GM19438 (cell line): ENCODE results near the gene ARMC2.
"Not testable (repeated sequence)": the region's sequence is repeated elsewhere in the genome, so short reads cannot be mapped to it uniquely, and the experiment has no call there.

Experiments
- ATAC-seq: cut with Tn5 transposase; IDR thresholded peaks from one replicate; pipeline ENCODE4 v1.9.1; 2021; ENCODE audit warnings: low read depth; ENCODE audit not compliant: unreplicated experiment

ARMC2 gene

DNA sequence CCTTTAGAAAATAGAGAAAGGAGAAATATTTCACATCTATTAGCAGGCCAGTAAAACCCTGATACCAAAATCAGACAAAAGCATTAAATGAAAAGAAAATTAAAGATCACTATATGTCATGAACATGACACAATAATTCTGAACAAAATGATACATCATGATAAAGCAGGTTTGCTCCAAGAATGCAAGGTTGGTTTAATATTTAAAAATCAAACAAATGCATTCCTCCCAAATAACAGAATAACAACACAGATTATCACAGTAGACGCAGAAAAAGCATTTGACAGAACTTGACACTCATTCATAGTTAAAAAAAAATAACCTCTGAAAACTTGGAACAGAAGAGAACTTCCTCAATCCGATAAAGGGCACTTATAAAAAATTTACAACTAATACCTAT, 22.9 kb upstream of the ARMC2 start:
- ATAC-seq: no peak

DNA sequence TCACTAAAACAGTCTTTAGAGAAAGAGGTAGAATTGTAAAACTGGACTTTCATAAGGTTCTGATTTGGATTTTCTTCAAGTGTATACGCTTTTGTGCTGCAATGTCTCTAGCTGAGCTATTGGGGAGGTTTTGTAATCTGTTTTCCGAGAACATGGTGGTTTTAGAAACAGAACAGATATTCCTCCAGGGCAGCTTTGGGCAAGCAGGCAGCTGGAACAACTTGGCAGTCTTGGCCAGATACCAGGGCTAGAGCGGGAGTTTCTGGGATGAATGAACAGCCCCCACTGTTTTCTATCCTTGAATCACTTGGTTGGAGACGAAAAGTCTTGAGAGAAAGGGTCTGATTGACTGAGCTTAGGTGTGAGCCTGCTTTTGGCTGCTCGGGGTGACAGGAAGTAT, 17.1 kb upstream of the ARMC2 start:
- ATAC-seq: no peak

DNA sequence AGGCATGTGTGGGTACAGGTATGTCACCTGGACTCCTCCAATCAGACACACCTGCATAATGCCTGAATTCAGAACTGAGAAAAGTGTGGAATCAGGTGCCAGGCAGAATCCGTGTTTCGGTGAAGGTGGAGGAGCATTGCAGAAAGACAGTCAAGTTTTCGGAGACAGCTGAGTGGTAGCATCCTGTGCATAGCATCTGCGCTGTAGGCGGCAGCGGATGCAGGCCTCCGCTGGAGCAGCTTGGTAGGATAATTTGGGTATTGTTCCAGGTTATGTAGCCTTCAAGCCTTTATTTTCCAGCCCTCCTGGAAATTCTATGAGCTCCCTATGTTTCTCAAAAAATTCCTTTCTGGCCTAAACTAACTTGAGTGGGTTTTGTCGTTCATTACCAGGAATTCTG, 15.5 kb upstream of the ARMC2 start:
- no peak for ATAC-seq

DNA sequence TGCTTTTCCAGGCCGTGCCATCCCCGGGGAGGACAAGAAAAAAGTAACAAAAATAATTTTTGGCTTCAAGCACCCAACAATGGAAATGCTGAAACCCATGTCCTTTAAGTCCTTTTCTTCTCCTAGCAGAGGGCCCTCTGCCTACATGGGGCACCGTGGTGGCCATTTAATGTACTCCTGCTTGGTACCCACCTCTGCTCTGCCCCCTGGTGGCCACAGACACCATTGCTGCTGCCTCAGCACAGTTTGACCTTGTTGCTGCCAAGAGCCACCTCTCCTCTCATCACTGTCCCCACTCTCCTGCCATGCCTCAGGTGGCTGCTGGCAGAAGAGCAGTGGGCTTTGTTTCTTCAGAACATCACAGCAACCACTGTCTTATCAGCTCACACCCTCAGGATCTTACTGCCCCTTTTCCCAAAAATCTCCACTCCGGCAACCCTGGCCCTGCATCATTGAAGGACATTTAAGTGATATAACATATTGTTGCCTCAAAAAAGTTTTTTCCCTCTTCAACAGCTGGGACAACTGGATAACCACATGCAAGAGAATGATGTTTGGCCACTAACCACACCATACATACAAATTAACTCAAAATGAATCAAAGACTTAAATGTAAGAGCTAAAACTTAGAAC, 12.9 kb upstream of the ARMC2 start:
- peak; percentile 94 for ATAC-seq

DNA sequence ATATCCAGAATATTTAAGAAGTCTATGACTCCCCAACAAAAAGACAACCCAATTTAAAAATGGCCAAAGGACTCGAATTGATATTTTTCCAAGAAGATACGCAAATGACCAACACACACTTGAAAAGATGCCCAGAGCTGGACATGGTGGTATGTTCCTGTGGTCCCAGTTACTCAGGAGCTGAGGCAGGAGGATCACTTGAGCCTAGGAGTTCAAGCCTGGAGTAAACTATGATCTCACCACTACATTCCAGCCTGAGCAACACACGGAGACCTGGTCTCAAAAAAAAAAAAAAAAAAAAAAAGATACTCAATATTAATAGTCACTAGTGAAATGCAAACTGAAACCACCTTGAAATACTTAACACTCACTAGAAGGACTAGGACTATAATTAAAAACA, 12.2 kb upstream of the ARMC2 start:
- no peak for ATAC-seq

DNA sequence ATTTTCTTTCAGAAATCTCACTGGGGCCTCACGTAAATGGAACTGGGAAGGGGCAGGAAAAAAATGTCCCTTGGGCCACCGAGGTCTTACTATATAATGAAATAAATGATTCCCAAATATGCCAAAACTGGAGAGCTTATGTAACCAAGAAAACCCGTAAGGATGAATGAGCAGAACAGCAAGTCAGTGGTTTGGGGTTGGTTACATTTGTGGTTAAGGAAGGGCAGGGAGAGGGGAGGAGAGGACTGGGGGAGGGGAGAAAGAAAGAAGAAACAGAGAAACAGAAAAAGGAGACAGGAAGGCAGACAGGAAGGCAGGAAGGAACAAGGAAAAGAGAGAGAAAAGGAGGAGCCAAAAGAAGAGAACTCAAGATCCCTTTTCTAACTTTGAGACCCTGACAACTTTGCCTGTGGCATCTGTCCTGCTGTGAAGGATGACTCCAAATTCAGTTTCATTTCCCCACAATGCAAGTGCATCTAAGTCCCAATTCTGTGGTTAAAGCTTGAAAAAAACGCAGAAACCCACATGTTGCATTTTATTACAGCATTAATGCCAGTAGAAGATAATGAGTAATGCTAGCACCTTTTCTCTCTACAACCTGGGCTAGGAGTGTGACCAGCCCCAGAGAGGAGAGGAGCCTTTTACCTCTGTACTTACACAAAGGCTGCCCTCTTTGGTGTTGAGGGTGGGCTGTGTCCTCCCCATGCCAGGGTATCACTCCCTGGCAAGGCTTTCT, 10.8 kb upstream of the ARMC2 start:
- no peak for ATAC-seq

DNA sequence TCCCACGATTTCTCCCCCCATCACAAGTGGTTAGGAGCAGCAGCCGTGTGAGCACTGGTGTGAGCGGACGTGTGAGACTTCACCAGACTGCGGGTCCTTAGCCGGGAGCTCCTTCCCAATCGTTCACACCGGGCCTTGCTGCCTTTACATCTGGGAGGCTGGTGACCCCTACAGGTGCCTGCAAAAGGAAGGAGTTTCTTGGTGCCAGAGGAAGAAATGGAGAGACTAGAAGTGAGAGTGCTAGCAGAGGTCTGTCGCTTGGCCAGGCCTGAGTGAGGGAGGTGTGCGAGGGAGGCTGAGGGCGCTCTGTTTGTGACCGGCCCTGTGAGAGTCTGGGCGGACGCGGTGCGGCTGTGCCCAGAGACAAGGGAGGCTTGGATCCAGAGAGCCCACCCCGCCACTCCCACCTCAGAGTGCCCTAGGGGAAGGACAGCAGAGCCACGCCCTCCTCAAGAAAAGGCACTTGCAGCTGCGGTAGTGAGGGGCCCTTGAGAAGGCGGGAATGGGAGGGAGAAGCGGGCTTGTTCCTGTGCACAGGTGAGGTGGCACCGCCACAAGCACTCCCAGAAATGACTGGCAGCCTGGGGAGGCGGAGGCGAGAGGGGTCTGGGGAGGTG, 10.0 kb upstream of the ARMC2 start:
- ATAC-seq: no peak

DNA sequence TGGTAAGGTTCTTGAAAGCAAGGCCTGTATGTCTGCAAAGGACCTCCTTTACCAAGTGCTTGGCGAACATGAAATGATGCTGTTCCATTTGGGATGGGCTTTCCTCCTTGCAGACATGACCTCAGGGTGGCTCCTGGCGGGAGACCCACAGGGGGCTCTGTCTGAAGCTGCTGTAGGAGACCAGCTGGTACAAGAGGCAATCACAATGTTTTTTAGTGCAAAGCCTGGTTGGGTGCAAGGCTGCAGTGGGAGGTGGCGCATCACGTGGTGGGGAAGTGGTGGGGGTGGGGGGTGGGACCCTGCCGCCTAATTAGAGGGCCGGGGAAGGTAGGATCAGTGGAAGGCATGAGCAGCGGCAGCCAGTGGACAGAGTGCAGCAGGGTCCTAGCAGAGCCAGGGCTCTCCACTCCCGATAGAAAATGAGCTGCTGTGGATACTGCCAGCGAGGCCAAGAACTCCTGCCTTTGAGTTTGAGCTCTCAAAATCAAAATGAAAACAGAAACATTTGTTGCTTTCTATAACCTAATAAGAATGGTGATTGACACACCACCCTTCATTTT, 9.1 kb upstream of the ARMC2 start:
- ATAC-seq: no peak

DNA sequence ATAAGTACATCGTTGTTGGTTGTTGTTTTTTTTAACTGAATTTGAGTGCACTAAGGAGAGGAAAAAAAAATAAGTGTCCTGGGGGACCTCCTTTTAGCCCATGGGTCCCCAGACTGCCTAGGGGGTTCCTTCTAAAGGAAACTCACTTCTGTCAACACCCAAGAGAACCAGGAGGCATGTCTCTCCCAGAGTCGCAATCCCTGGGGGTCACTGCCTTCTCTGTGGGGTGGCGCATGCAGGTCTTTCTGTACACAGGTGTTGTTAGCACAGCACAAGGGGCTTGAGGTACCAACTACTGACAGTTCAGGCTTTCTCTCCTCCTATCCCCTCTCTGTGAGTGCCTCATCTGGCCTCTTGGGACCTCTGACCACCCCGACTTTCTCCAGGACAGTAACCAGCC, 7.3 kb upstream of the ARMC2 start:
- no peak for ATAC-seq

DNA sequence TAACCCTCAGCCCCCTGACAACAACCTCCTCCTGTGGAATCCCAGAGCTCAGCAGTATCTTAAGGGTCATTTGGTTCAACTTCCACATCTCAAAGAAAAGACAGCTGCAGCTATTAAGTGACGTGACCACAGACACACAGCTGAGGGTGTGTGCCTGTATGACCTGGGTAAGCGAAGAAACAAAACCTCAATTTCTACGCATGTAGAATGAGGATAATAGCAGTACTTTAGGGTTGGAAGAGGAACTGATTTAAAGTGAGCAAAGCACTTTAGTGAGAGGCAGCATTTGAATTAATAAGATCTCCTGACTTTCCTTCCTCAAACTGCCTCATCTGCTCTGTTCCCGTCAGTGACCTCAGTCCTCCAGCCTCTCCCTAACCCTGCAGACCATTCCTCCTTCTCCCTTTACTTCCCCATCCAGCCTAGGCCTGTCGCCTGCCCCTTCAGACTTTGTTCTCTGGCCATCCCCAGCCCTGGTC, 6.8 kb upstream of the ARMC2 start:
- ATAC-seq: no peak

DNA sequence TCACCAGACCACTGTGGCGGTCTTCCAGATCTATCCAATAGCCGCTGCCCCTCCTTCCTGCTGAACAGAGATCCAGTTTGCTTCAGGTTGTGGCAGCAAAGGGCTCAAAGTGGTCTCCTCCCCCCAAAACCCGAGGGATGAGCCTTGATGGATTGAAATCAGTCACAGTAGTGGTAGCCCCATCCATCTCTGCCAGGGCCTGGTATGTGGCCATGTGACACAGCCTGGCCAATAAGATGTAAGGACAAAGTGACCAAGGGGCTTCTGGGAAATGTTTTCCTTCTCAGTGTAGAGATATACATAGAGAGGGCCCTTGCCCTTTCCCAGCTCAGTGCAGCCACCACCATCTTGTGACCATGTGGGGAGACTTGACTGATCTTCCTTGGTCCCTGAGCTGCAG, 4.1 kb upstream of the ARMC2 start:
- no peak for ATAC-seq

DNA sequence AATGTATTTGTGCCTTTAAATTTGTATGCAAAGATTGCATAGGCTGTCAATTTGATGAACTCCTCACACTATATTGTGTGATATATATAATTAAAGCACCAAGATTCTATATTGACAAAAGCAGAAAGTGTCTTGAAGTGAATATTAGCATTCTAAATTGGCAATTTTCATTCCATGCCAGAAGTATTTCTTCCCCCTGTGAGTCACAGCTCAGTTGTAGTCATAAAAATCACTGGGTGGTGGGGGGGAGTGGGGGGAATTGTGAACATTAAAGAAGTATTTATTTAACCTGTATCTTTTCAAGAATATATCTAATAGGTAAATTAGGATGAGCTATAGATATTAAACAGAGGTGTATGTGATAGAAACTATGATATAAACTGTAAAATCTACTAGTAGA, 3.1 kb upstream of the ARMC2 start:
- no peak for ATAC-seq

DNA sequence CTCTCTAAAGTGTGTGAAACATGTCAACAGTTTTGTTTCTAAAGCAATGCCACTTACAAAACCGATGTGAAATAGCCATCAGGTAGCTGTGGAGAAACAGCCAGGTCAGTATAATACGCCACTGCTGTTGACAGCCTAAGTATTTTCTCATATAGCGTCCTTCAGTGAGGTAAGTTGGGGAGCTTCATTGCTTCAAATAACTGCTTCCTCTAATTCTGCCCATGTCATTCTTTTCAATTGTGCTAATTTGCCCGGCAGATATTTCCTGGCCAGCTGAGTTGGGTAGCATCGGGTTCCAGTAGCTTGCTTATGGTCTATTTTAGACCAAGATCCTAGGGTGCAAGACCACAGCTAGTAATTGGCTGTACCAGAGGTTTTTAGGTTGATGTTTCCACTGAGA, 2.1 kb upstream of the ARMC2 start:
- ATAC-seq: no peak

DNA sequence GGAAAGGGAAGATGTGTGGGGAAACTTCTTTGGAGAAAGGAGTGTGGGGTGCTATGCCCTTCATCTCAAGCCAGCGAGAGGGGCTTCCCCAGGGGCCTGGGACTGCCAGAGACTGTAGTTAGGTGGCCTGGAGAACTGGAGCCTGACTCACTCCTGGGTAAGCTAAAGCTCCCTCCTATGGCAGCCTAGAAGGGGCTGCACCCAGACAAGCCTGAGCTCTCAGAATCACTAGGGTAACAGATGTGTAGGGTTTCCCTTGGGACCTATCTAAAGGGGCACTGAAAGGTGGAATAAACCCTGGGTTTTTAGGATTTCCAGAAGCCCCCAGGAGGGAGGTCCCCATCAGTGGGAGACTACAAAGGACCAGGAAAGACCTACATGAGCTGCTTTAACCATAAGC, 1.6 kb upstream of the ARMC2 start:
- ATAC-seq: no peak

DNA sequence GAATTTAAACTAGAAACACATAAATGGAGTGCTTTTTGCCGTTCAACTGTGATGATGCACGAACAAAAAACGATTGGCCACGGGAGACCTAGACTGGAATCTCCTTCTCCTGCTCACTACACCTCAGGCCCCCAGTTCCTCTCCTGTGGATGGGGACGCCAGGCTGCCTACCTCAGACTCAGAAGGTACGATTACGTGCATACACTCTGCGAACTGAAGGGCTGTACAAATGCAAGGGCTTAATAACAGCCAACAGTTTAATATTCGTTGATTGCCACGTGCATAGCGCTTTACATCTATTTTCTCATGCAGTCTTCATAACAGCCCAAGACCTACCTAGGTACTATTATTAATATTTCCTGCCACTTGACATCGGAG, 495 bp upstream of the ARMC2 start:
- ATAC-seq: no peak

DNA sequence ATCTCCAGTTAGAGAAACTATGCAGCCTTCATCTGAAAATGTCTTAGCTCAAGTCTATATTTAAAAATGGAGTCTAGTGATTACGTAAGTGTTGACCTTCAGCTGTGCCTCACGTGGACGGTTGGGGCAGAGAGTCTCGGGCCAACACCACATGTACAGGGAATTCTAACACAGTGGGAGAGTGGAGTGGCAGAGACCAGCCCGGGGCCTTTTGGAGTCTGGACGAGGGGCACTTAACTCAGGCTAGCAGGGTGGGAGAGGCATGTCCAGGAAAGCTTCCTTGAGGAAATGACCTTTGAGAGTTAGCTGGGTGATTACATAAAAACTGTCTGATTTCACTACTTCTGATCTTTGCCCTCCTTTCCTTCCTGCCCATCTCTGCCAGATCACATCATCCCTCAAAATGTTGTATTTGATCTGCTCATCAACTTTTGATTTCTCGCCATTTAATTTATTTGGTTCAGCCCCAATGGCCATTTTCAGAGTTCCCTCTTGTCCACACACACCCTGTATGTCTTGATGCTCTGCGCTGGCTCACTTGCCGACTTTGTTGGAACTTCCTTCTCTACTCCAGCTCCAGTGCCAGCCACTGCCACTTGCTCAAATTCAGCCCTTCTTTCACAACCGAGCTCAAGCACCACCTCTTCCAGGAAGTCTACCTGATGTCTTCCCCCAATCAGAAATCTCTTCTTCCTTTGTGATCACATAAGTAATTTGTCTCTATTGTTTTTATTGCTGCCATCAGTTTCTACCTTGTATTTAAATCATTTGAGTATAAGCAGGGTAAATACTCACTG, 2.6 kb downstream of the ARMC2 start:
- ATAC-seq: no peak

DNA sequence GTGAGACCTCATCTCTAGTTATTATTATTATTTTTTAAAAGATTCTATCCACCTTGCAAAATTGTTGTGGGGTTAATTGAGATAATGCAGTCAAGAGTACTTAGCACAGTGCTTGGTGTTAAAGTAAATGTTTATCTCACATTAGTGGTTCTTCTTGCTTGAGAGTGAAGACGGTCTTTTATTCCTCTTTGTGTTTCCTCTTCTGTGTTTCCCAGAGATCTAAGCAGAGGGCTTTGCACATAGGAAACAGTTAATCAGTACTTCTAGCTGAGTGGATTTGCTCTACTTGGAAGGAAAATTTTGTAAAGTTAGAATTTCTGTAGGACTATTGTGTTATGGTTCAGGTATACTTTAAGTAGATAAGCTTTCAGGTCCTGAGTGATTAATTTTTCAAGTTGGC, 3.5 kb downstream of the ARMC2 start:
- ATAC-seq: no peak

DNA sequence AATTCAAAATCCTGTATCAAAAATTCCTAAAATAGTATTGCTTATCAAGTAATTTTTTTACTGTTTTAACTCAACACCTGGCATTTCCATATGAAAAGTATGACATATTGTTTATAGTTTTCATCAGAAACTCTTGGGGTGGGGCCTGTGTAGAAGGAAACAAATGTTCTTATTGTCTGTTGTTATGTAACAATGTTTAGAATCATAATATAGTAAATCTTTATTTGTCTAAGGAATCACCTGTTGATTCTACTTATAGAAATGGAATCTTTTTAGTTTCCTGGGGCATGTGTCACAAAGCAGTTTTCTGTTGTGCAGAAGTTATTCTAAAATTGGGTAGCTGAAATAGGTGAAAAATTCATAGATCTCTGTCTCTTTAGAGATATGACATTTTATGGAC, 4.9 kb downstream of the ARMC2 start:
- no peak for ATAC-seq

DNA sequence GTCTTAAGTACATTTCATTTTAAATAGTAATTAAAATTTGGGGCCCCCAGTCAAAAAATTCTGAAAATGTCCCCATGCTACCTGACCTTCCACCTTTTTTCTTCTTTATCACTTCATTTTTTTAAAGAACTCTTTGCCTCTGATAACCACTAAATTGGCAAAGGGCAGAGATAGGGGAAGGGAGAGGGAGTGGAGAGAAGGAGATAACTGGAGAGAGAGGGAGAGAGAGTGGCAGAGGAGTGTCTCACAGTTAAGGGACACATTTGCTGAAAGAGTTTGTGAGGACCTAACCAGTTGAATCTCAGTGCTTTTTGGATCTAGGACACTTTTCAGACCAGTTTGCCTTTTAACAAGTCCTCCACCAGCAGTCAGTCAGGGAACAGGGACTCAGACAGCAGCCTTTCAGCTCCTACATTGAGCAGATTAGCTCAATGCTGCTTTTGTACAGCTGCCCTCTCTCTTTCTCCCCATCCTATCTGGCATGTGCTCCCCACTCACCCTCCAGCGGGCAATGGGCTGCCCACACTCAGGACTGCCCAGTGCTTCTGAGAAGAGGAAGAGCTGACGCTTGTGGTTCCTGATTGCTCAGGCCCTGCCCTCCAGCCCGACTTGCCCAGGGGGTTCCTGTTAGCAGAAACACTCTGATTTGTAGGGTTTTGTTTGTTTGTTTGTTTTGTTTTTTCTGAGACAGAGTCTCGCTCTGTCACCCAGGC, 14.4 kb downstream of the ARMC2 start:
- ATAC-seq: no peak

DNA sequence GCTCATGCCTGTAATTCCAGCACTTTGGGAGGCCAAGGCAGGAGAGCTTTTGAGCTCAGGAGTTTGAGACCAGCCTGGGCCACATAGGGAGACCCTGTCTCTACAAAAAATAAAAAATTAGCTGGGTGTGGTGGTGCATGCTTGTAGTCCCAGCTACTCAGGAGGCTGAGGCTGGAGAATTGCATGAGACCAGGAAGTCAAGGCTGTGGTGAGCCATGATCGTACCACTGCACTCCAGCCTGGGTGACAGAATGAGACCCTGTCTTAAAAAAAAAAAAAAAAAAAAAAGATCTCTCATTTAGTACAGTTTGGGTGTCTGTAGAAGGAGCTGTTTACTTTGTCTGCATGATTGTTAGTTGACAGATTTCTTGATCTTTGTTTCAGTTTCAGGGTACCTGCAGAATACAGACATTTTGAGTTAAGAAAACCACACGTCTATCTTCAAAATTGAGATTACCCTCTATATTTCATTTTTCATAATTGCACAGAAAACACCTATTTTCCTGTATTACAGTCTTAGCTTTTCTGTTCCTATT, 17.6 kb downstream of the ARMC2 start:
- not testable (repeated sequence) for ATAC-seq
